SK-N-SH treated with all-trans-retinoic acid at 6 μM for 48 hours (cell line): ENCODE results near the gene SMTNL2.

ENCODE experiments used
- ATAC-seq: fragments of 200-7000 bp; cut with Tn5 transposase; 3 replicates; pipeline ENCODE4 v1.9.1; 2020; ENCODE audit warnings: mild to moderate bottlenecking, moderate library complexity
- CREB5 ChIP-seq: fragments of 250-450 bp; sonication (Bioruptor Pico); IDR thresholded peaks from 2 replicates; pipeline ENCODE4 v1.5.1; 2020; ENCODE audit warnings: low read depth, mild to moderate bottlenecking, moderate library complexity
- CSDC2 ChIP-seq: fragments of 250-450 bp; sonication (Bioruptor Pico); IDR thresholded peaks from 2 replicates; pipeline ENCODE4 v1.5.0; 2020; ENCODE audit warnings: mild to moderate bottlenecking, moderate library complexity
- CSRNP3 ChIP-seq: fragments of 250-450 bp; sonication (Bioruptor Pico); IDR thresholded peaks from 2 replicates; pipeline ENCODE4 v1.5.1; 2021; ENCODE audit warnings: mild to moderate bottlenecking, moderate library complexity
- ESRRG ChIP-seq: fragments of 250-450 bp; sonication (Bioruptor Pico); IDR thresholded peaks from 2 replicates; pipeline ENCODE4 v1.6.1; 2021; ENCODE audit warnings: mild to moderate bottlenecking
- GLIS3 ChIP-seq: fragments of 250-450 bp; sonication (Bioruptor Pico); IDR thresholded peaks from 2 replicates; pipeline ENCODE4 v1.5.0; 2020; ENCODE audit warnings: mild to moderate bottlenecking, moderate library complexity
- ISL1 ChIP-seq: fragments of 250-450 bp; sonication (Bioruptor Pico); IDR thresholded peaks from 2 replicates; pipeline ENCODE4 v2.1.2; 2022; ENCODE audit warnings: mild to moderate bottlenecking, moderate library complexity
- OSR1 ChIP-seq: fragments of 250-450 bp; sonication (Bioruptor Pico); IDR thresholded peaks from 2 replicates; pipeline ENCODE4 v1.8.0; 2022; ENCODE audit warnings: moderate library complexity, mild to moderate bottlenecking, inconsistent platforms
- PATZ1 ChIP-seq: fragments of 250-450 bp; sonication (Bioruptor Pico); IDR thresholded peaks from 2 replicates; pipeline ENCODE4 v1.8.0; 2020; ENCODE audit warnings: mild to moderate bottlenecking, moderate library complexity, borderline replicate concordance
- POU6F1 ChIP-seq: fragments of 250-450 bp; sonication (Bioruptor Pico); IDR thresholded peaks from 2 replicates; pipeline ENCODE4 v1.8.0; 2021; ENCODE audit warnings: low read depth, mild to moderate bottlenecking, moderate library complexity, borderline replicate concordance
- RARB ChIP-seq: fragments of 250-450 bp; sonication (Bioruptor Pico); IDR thresholded peaks from 2 replicates; pipeline ENCODE4 v1.8.0; 2021; ENCODE audit warnings: mild to moderate bottlenecking, moderate library complexity
- SNAI2 ChIP-seq: fragments of 250-450 bp; sonication (Bioruptor Pico); IDR thresholded peaks from 2 replicates; pipeline ENCODE4 v1.5.0; 2020; ENCODE audit warnings: mild to moderate bottlenecking, moderate library complexity
- TCF4 ChIP-seq: fragments of 250-450 bp; sonication (Bioruptor Pico); IDR thresholded peaks from 2 replicates; pipeline ENCODE4 v1.8.0; 2021; ENCODE audit warnings: mild to moderate bottlenecking, moderate library complexity, borderline replicate concordance
- TOX ChIP-seq: fragments of 250-450 bp; sonication (Bioruptor Pico); IDR thresholded peaks from 2 replicates; pipeline ENCODE4 v1.8.0; 2021; ENCODE audit warnings: mild to moderate bottlenecking, moderate library complexity, borderline replicate concordance
- TSHZ2 ChIP-seq: fragments of 250-450 bp; sonication (Bioruptor Pico); IDR thresholded peaks from 2 replicates; pipeline ENCODE4 v1.5.0; 2020; ENCODE audit warnings: mild to moderate bottlenecking, moderate library complexity
- ZC3H10 ChIP-seq: fragments of 250-450 bp; sonication (Bioruptor Pico); IDR thresholded peaks from 2 replicates; pipeline ENCODE4 v1.5.1; 2021; ENCODE audit warnings: mild to moderate bottlenecking, moderate library complexity
- ZFP3 ChIP-seq: fragments of 250-450 bp; sonication (Bioruptor Pico); IDR thresholded peaks from 2 replicates; pipeline ENCODE4 v1.5.0; 2020; ENCODE audit warnings: mild to moderate bottlenecking, moderate library complexity
- ZFP30 ChIP-seq: fragments of 450-650 bp; formaldehyde crosslinking; IDR thresholded peaks from 2 replicates; pipeline ENCODE4 v1.5.0; 2022; ENCODE audit warnings: mild to moderate bottlenecking, moderate library complexity
- ZNF565 ChIP-seq: fragments of 450-650 bp; formaldehyde crosslinking; conservative IDR thresholded peaks from 2 replicates; pipeline ENCODE4 v1.5.0; 2020; ENCODE audit warnings: low read depth, mild to moderate bottlenecking, moderate library complexity
- ZNF70 ChIP-seq: fragments of 450-650 bp; formaldehyde crosslinking; IDR thresholded peaks from 2 replicates; pipeline ENCODE4 v1.5.0; 2020; ENCODE audit warnings: mild to moderate bottlenecking, moderate library complexity
- ZNF8 ChIP-seq: fragments of 450-650 bp; formaldehyde crosslinking; IDR thresholded peaks from 2 replicates; pipeline ENCODE4 v1.5.0; 2020; ENCODE audit warnings: mild to moderate bottlenecking, moderate library complexity

SMTNL2 gene

GRCh38 chr17:4549781-4550533 lies 34.4 kb upstream of the SMTNL2 start (continued):
- no peak for TF ChIP-seq PATZ1
- TF ChIP-seq ISL1 (CRISPR knock-in tag): no peak
- TF ChIP-seq ZFP30 (CRISPR knock-in tag): no peak
- TF ChIP-seq TCF4 (CRISPR knock-in tag): no peak
- no peak for TF ChIP-seq CREB5 (CRISPR knock-in tag)
- no peak for TF ChIP-seq ZNF565 (CRISPR knock-in tag)
- no peak for TF ChIP-seq POU6F1

- no peak for TF ChIP-seq CSDC2 (CRISPR knock-in tag)
- no peak for TF ChIP-seq ESRRG (CRISPR knock-in tag)
- TF ChIP-seq ZNF565 (CRISPR knock-in tag): no peak
- no peak for TF ChIP-seq PATZ1
- no peak for TF ChIP-seq OSR1
- no peak for TF ChIP-seq TSHZ2
- TF ChIP-seq POU6F1: no peak
- no peak for TF ChIP-seq GLIS3 (CRISPR knock-in tag)
- TF ChIP-seq SNAI2: no peak
- no peak for ATAC-seq
Measured at GRCh38 chr17:4550534-4551039, 33.7 kb upstream of the SMTNL2 start.

- ATAC-seq: no peak
- no peak for TF ChIP-seq ZNF70
- TF ChIP-seq POU6F1: no peak
- TF ChIP-seq TCF4 (CRISPR knock-in tag): no peak
- no peak for TF ChIP-seq ISL1 (CRISPR knock-in tag)
- TF ChIP-seq GLIS3 (CRISPR knock-in tag): no peak
- TF ChIP-seq ZNF565 (CRISPR knock-in tag): no peak
- TF ChIP-seq ZNF8 (CRISPR knock-in tag): no peak
- no peak for TF ChIP-seq ZFP3
- TF ChIP-seq TOX (CRISPR knock-in tag): no peak
- TF ChIP-seq CSRNP3: no peak
- no peak for TF ChIP-seq ZC3H10 (CRISPR knock-in tag)
- TF ChIP-seq RARB: no peak
- TF ChIP-seq PATZ1: no peak
- TF ChIP-seq CSDC2 (CRISPR knock-in tag): no peak
Measured at GRCh38 chr17:4551141-4551540, 33.2 kb upstream of the SMTNL2 start.
